HepG2 (cell line): ENCODE data around the gene SLC25A19. TPM values are rescaled to one million over a fixed set of nuclear protein-coding genes. Genes with fewer than 3 reads are reported as not detected.

Experiments used
- ETV5 ChIP-seq: IDR thresholded peaks from 2 replicates; pipeline ENCODE4 v1.6.1; 2018; ENCODE audit warnings: missing biosample characterization, missing genetic modification reagents, inconsistent platforms, borderline replicate concordance
- HNF1B ChIP-seq: sonication (generic); formaldehyde crosslinking; IDR thresholded peaks from 2 replicates; pipeline ENCODE4 v1.5.1; 2020; ENCODE audit warnings: mild to moderate bottlenecking, moderate library complexity, missing genetic modification reagents
- MYNN ChIP-seq: sonication (generic); formaldehyde crosslinking; IDR thresholded peaks from 2 replicates; pipeline ENCODE4 v1.4.0; 2020; ENCODE audit warnings: mild to moderate bottlenecking, low read depth, missing genetic modification reagents
- NFE2 ChIP-seq: sonication (generic); formaldehyde crosslinking; IDR thresholded peaks from 2 replicates; pipeline ENCODE4 v1.4.0; 2020; ENCODE audit warnings: missing genetic modification reagents
- TIGD3 ChIP-seq: sonication (generic); formaldehyde crosslinking; IDR thresholded peaks from 2 replicates; pipeline ENCODE4 v1.5.1; 2020; ENCODE audit warnings: mild to moderate bottlenecking, missing genetic modification reagents, borderline replicate concordance
- ZNF18 ChIP-seq: sonication (generic); formaldehyde crosslinking; IDR thresholded peaks from 2 replicates; pipeline ENCODE4 v1.8.0; 2022; ENCODE audit warnings: mild to moderate bottlenecking, missing genetic modification reagents; ENCODE audit not compliant: insufficient replicate concordance
- ZNF224 ChIP-seq: sonication (generic); formaldehyde crosslinking; IDR thresholded peaks from 2 replicates; pipeline ENCODE4 v1.5.0; 2020; ENCODE audit warnings: mild to moderate bottlenecking, missing genetic modification reagents
- ZNF34 ChIP-seq: sonication (generic); formaldehyde crosslinking; IDR thresholded peaks from 2 replicates; pipeline ENCODE4 v1.4.0; 2020; ENCODE audit warnings: mild to moderate bottlenecking, missing genetic modification reagents, borderline replicate concordance
- ZNF512B ChIP-seq: sonication (generic); formaldehyde crosslinking; IDR thresholded peaks from 2 replicates; pipeline ENCODE4 v1.5.1; 2020; ENCODE audit warnings: missing genetic modification reagents, mild to moderate bottlenecking, borderline replicate concordance
- ZNF790 ChIP-seq: sonication (generic); formaldehyde crosslinking; IDR thresholded peaks from 2 replicates; pipeline ENCODE4 v1.8.0; 2022; ENCODE audit warnings: missing genetic modification reagents, mild to moderate bottlenecking, borderline replicate concordance
- polyA plus RNA-seq, 8 experiments: library from polyadenylated mRNA; depleted of rRNA in 3 of 8; stranded (reverse) in 7 of 8; unstranded in 1 of 8; fragments of >200 nt; fragmentation: Illumina TruSeq in 4 of 8; extraction: Trizol in 4 of 8; gene quantifications; 2 replicates each; pipeline versions ENCODE4 v1.2.1 to v1.2.3, GENCODE V29; 2011 to 2016; ENCODE audit warnings: low read depth in 4 of 8, missing spikeins in 1 of 8, mixed read lengths in 1 of 8; ENCODE audit not compliant: insufficient read depth in 1 of 8
- total RNA-seq, 5 experiments: library from RNA; depleted of rRNA; stranded (reverse); fragments of >200 nt; fragmentation: Illumina TruSeq; extraction: Trizol; gene quantifications; 2 replicates each; pipeline ENCODE4 v1.2.3, GENCODE V29; 2016; ENCODE audit warnings: low read depth in 1 of 5

The SLC25A19 gene
- total and polyA plus RNA-seq, 2 of the 13 experiments (the other 11 are each of a cell fraction or from before 2014, with no cell fraction given), result 24.4 to 41.4 TPM

- TF ChIP-seq ZNF18 (CRISPR knock-in tag), result no peak
- 0 out of 2 replicates have a peak, but pooled peaks have one; percentile 36 for TF ChIP-seq TIGD3 (CRISPR knock-in tag)
- TF ChIP-seq ZNF790 (CRISPR knock-in tag), result no peak
- TF ChIP-seq NFE2 (CRISPR knock-in tag), result no peak
- TF ChIP-seq HNF1B (CRISPR knock-in tag), result 0 out of 2 replicates have a peak, but pooled peaks have one; percentile 8
- no peak for TF ChIP-seq ZNF224 (CRISPR knock-in tag)
- 0 out of 2 replicates have a peak, but pooled peaks have one; percentile 4 for TF ChIP-seq ZNF512B (CRISPR knock-in tag)
- no peak for TF ChIP-seq ETV5 (CRISPR knock-in tag)
- TF ChIP-seq ZNF34 (CRISPR knock-in tag), result no peak
- peak; percentile 10; the same call in 1 of the 2 replicates for TF ChIP-seq MYNN (CRISPR knock-in tag)
These were observed 19.4 kb downstream of the SLC25A19 start (continued) for GRCh38 chr17:75269844-75270217.
